ENCODE measurements around the gene GNPTG. TPM values are rescaled to one million over a fixed set of nuclear protein-coding genes. Genes with fewer than 3 reads are reported as not detected.

Gene GNPTG
- total RNA-seq, 1 donor from 2014 or later: 11.8 TPM

DNA sequence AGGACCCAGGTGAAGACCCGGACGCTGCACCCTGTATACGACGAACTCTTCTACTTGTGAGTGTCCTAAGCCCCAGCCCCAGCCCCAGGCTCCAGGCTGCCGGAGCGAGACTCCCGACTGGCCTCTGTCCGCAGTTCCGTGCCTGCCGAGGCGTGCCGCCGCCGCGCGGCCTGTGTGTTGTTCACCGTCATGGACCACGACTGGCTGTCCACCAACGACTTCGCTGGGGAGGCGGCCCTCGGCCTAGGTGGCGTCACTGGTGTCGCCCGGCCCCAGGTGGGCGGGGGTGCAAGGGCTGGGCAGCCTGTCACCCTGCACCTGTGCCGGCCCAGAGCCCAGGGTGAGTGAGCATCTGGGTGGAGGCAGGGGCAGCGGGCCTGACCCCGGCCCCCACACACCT is 3.8 kb upstream of the GNPTG start:
- peaks cover 20% of the 10 kb centered on the region for H3K27me3 ChIP-seq
- no peak overlapping the region for H2AFZ ChIP-seq (replicated peaks)
- no peaks in the 10 kb centered on the region for H3K36me3 ChIP-seq
- peaks cover 4% of the 10 kb centered on the region for H3K4me1 ChIP-seq
- peaks cover 24% of the 10 kb centered on the region for H3K79me2 ChIP-seq (ENCODE audit: low read depth)
- H3K9me3 ChIP-seq (ENCODE audit: low read depth): no peaks in the 10 kb centered on the region
- H3K9ac ChIP-seq: no peak overlapping the region
- H3K4me3 Mint-ChIP-seq: no peak overlapping the region
- peaks cover 6% of the 10 kb centered on the region for H3K9me3 Mint-ChIP-seq
- no peak overlapping the region for H3K27ac ChIP-seq
- H3K4me2 ChIP-seq: no peak overlapping the region
- no peak for DNase-seq (ENCODE audit: low spot score)
- H3K27ac Mint-ChIP-seq: no peak overlapping the region
- H3K36me3 Mint-ChIP-seq: peaks cover 5% of the 10 kb centered on the region
- peaks cover 21% of the 10 kb centered on the region for H3K27me3 Mint-ChIP-seq (ENCODE audit: insufficient read depth, low read depth)
- no peak for TF ChIP-seq EZH2phosphoT487 (IDR thresholded peaks at IDR 0.05)
- no peak for TF ChIP-seq EZH2 (IDR thresholded peaks at IDR 0.05)
- TF ChIP-seq, protein P1, sequence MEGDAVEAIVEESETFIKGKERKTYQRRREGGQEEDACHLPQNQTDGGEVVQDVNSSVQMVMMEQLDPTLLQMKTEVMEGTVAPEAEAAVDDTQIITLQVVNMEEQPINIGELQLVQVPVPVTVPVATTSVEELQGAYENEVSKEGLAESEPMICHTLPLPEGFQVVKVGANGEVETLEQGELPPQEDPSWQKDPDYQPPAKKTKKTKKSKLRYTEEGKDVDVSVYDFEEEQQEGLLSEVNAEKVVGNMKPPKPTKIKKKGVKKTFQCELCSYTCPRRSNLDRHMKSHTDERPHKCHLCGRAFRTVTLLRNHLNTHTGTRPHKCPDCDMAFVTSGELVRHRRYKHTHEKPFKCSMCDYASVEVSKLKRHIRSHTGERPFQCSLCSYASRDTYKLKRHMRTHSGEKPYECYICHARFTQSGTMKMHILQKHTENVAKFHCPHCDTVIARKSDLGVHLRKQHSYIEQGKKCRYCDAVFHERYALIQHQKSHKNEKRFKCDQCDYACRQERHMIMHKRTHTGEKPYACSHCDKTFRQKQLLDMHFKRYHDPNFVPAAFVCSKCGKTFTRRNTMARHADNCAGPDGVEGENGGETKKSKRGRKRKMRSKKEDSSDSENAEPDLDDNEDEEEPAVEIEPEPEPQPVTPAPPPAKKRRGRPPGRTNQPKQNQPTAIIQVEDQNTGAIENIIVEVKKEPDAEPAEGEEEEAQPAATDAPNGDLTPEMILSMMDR (IDR thresholded peaks at IDR 0.05): no peak
- peaks cover 19% of the 10 kb centered on the region for H3K4me1 Mint-ChIP-seq
- peaks cover 6% of the 10 kb centered on the region for H4K20me1 ChIP-seq (ENCODE audit: low read depth)
- H3F3A ChIP-seq (ENCODE audit: low read depth): no peaks in the 10 kb centered on the region
- no peak overlapping the region for H3K4me3 ChIP-seq

- Histone ChIP-seq H3K4me3 (no peak overlapping the region), H3K27ac (no peak overlapping the region), H4K20me1 (ENCODE audit: low read depth) (peaks cover 6% of the 10 kb centered on the region), H3K4me2 (no peak overlapping the region), H3K9ac (no peak overlapping the region), H3K79me2 (ENCODE audit: low read depth) (peaks cover 29% of the 10 kb centered on the region), H3K4me1 (peaks cover 3% of the 10 kb centered on the region), H3F3A (ENCODE audit: low read depth) (no peaks in the 10 kb centered on the region), H2AFZ (replicated peaks) (no peak overlapping the region), H3K27me3 (peaks cover 18% of the 10 kb centered on the region), H3K9me3 (ENCODE audit: low read depth) (no peaks in the 10 kb centered on the region), H3K36me3 (no peaks in the 10 kb centered on the region)
- no peak for DNase-seq (ENCODE audit: low spot score)
- Mint-ChIP-seq H3K36me3 (peaks cover 5% of the 10 kb centered on the region), H3K9me3 (peaks cover 6% of the 10 kb centered on the region), H3K4me1 (peaks cover 19% of the 10 kb centered on the region), H3K4me3 (peak overlapping the region; percentile 55), H3K27me3 (ENCODE audit: insufficient read depth, low read depth) (peaks cover 18% of the 10 kb centered on the region), H3K27ac (no peak overlapping the region)
- TF ChIP-seq EZH2 (IDR thresholded peaks at IDR 0.05): no peak
- TF ChIP-seq, protein P1 (IDR thresholded peaks at IDR 0.05): no peak
- TF ChIP-seq EZH2phosphoT487 (IDR thresholded peaks at IDR 0.05): no peak
These were observed 3.3 kb upstream of the GNPTG start for GRCh38 chr16:1348441-1348840.

DNA sequence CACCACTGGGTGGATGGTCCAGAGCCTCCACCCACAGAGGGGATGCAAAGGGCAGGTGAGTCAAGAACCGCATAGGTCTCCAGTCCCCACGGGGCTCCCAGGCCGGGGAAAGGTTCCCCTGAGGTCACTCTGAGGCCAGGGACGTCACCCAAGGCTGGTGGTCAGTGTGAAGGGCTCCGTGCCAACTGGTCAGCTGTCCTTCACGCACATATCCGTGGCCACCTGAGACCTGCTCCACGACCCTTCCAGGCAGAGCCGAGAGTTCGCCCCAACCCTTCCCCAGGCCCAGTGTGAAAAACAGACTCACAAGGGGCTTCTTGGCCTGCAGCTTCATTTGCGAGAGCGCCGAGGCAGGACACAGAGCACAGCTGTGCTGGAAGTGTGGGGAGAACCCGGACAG is 2.8 kb upstream of the GNPTG start:
- H3K4me3 ChIP-seq: no peak overlapping the region
- H3K36me3 ChIP-seq: no peaks in the 10 kb centered on the region
- peaks cover 13% of the 10 kb centered on the region for H3K27me3 ChIP-seq
- peaks cover 16% of the 10 kb centered on the region for H3K27me3 Mint-ChIP-seq (ENCODE audit: insufficient read depth, low read depth)
- no peak overlapping the region for H3K27ac Mint-ChIP-seq
- H3K79me2 ChIP-seq (ENCODE audit: low read depth): peaks cover 34% of the 10 kb centered on the region
- no peak overlapping the region for H2AFZ ChIP-seq (replicated peaks)
- H3K4me1 ChIP-seq: no peaks in the 10 kb centered on the region
- H3K4me1 Mint-ChIP-seq: peaks cover 21% of the 10 kb centered on the region
- no peak overlapping the region for H3K27ac ChIP-seq
- peaks cover 6% of the 10 kb centered on the region for H3K9me3 Mint-ChIP-seq
- peak overlapping the region; percentile 55 for H3K4me3 Mint-ChIP-seq
- peaks cover 5% of the 10 kb centered on the region for H3K36me3 Mint-ChIP-seq
- no peak overlapping the region for H3K9ac ChIP-seq
- H4K20me1 ChIP-seq (ENCODE audit: low read depth): peaks cover 6% of the 10 kb centered on the region
- no peaks in the 10 kb centered on the region for H3F3A ChIP-seq (ENCODE audit: low read depth)
- no peak for TF ChIP-seq EZH2phosphoT487 (IDR thresholded peaks at IDR 0.05)
- TF ChIP-seq, protein P1 (IDR thresholded peaks at IDR 0.05): no peak
- TF ChIP-seq EZH2 (IDR thresholded peaks at IDR 0.05): no peak
- no peak for DNase-seq (ENCODE audit: low spot score)
- H3K9me3 ChIP-seq (ENCODE audit: low read depth): no peaks in the 10 kb centered on the region
- no peak overlapping the region for H3K4me2 ChIP-seq
